IgD-negative memory B cell (primary cell): ENCODE results near the gene KIF2A. TPM values are rescaled to one million over a fixed set of nuclear protein-coding genes. Genes with fewer than 3 reads are reported as not detected.
"Not testable (repeated sequence)": the region's sequence is repeated elsewhere in the genome, so short reads cannot be mapped to it uniquely, and the experiment has no call there.

Experiments used
- H3K27ac Mint-ChIP-seq, 3 donors: one replicate each; pipeline ENCODE4 v1.8.0; 2020 to 2022; ENCODE audit warnings: mild to moderate bottlenecking in 3 of 3, mixed read lengths in 3 of 3, moderate library complexity in 1 of 3
- H3K27me3 Mint-ChIP-seq: one replicate; pipeline ENCODE4 v1.8.0; 2021; ENCODE audit warnings: mixed read lengths
- H3K36me3 Mint-ChIP-seq: one replicate; pipeline ENCODE4 v1.8.0; 2020; ENCODE audit warnings: mild to moderate bottlenecking, mixed read lengths
- H3K4me1 Mint-ChIP-seq, 3 donors: one replicate each; pipeline ENCODE4 v1.8.0; 2020 to 2022; ENCODE audit warnings: mixed read lengths in 3 of 3, mild to moderate bottlenecking in 1 of 3
- H3K4me3 Mint-ChIP-seq, 4 donors: one replicate each; pipeline ENCODE4 v1.8.0; 2020 to 2022; ENCODE audit warnings: mild to moderate bottlenecking in 4 of 4, mixed read lengths in 4 of 4, moderate library complexity in 3 of 4
- H3K9me3 Mint-ChIP-seq, 3 donors: one replicate each; pipeline ENCODE4 v1.8.0; 2020 to 2021; ENCODE audit warnings: mixed read lengths in 3 of 3, mild to moderate bottlenecking in 1 of 3
- polyA plus RNA-seq: library from polyadenylated mRNA; unstranded; fragments of 300-500 nt; fragmentation: Illumina TruSeq; gene quantifications from one replicate; pipeline ENCODE4 v1.2.3, GENCODE V29; 2021

KIF2A gene
- polyA plus RNA-seq, 1 donor from 2014 or later, result 61.1 TPM

- no peak overlapping the region for H3K27ac Mint-ChIP-seq
- no peak overlapping the region for H3K4me3 Mint-ChIP-seq
- peaks cover 16% of the 10 kb centered on the region for H3K27me3 Mint-ChIP-seq
- peaks cover 5% of the 10 kb centered on the region for H3K36me3 Mint-ChIP-seq
- no peaks in the 10 kb centered on the region for H3K9me3 Mint-ChIP-seq
- H3K4me1 Mint-ChIP-seq, result peaks cover 0 to 2% (median 0%) of the 10 kb centered on the region in 3 donors
These were observed 23.0 kb upstream of the KIF2A start for GRCh38 chr5:62283005-62283404.

GRCh38 chr5:62283861-62284260, 22.1 kb upstream of the KIF2A start:
- Mint-ChIP-seq H3K27ac (no peak overlapping the region), H3K9me3 (no peaks in the 10 kb centered on the region), H3K4me1 (peaks cover 0 to 2% (median 0%) of the 10 kb centered on the region in 3 donors), H3K4me3 (no peak overlapping the region), H3K27me3 (peaks cover 16% of the 10 kb centered on the region), H3K36me3 (peaks cover 5% of the 10 kb centered on the region)

- Mint-ChIP-seq H3K27ac (no peak overlapping the region), H3K4me1 (peaks cover 0 to 2% (median 0%) of the 10 kb centered on the region in 3 donors), H3K9me3 (no peaks in the 10 kb centered on the region), H3K27me3 (peaks cover 11% of the 10 kb centered on the region), H3K36me3 (peaks cover 5% of the 10 kb centered on the region), H3K4me3 (no peak overlapping the region)
These were observed 20.8 kb upstream of the KIF2A start for GRCh38 chr5:62284946-62285891.

GRCh38 chr5:62286834-62287233, 19.2 kb upstream of the KIF2A start:
- Mint-ChIP-seq H3K9me3 (no peaks in the 10 kb centered on the region), H3K4me1 (peaks cover 0 to 6% (median 3%) of the 10 kb centered on the region in 3 donors), H3K27ac (no peak overlapping the region), H3K27me3 (peaks cover 11% of the 10 kb centered on the region), H3K4me3 (no peak overlapping the region), H3K36me3 (peaks cover 5% of the 10 kb centered on the region)

DNA sequence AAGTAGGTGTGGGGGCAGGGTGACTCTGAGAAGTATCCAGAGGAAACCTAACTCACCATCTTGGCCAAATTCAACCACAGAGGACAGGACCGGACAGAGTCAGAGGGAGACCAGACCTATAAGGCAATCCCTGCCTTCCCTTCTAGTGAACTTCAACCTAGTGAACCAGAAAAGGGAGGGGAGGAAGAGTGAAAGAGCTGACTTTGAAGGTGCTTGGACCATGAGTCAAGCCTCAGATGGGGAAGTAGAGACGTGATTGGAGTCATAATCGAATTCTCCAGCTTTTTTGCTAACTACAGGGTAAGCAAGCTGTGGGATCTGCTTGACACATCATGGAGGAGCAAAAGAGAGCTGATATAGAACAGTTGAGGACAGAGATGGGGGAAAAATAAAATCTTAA, 18.8 kb upstream of the KIF2A start:
- Mint-ChIP-seq H3K36me3 (peaks cover 5% of the 10 kb centered on the region), H3K4me1 (peaks cover 0 to 10% (median 7%) of the 10 kb centered on the region in 3 donors), H3K27me3 (peaks cover 9% of the 10 kb centered on the region), H3K27ac (peak overlapping the region in 1 of 3 donors; percentile 57), H3K4me3 (no peak overlapping the region), H3K9me3 (no peaks in the 10 kb centered on the region)

DNA sequence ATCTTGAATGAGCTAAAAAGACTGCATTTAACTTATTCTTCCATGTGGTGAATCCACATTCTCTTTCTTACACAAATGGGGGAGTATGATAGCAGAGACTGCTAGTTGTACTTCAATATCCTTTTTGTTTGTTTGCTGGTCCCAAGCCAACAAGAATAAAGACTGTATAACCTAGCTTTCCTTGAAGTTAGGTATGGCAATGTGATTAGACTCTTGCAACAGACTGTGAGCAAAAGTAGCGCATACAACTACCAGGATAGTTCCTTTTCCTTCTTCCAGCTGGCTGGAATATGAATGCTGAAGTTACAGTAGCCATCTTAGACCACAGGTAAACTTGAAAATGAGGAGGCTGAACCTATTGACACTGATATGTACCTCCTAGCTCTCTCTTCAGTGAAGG, 17.9 kb upstream of the KIF2A start:
- Mint-ChIP-seq H3K27ac (no peak overlapping the region), H3K4me1 (peaks cover 4 to 15% (median 7%) of the 10 kb centered on the region in 3 donors), H3K27me3 (peaks cover 3% of the 10 kb centered on the region), H3K36me3 (peaks cover 3% of the 10 kb centered on the region), H3K4me3 (no peak overlapping the region), H3K9me3 (no peaks in the 10 kb centered on the region)

DNA sequence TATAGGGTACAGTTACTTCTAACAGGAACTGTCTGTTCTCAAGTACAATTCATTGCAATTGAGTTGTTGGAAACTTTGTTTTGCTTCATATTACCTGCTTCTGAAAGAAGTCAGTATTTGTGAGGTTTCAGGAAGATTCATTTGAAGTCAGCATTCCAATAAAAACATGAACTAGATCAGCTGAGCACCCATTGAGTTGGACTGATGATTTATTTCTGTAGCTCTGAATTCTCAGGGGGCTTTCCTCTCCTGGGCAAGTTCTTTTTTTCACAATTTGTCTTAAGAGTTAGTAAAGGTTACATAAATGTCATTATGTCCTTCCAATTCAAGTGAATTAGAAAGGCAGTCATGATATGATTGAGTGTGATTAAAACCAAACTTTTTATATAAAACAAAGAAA, 16.2 kb upstream of the KIF2A start:
- Mint-ChIP-seq H3K4me1 (peaks cover 4 to 15% (median 7%) of the 10 kb centered on the region in 3 donors), H3K27me3 (peaks cover 3% of the 10 kb centered on the region), H3K36me3 (peaks cover 3% of the 10 kb centered on the region), H3K4me3 (no peak overlapping the region), H3K27ac (no peak overlapping the region), H3K9me3 (no peaks in the 10 kb centered on the region)

DNA sequence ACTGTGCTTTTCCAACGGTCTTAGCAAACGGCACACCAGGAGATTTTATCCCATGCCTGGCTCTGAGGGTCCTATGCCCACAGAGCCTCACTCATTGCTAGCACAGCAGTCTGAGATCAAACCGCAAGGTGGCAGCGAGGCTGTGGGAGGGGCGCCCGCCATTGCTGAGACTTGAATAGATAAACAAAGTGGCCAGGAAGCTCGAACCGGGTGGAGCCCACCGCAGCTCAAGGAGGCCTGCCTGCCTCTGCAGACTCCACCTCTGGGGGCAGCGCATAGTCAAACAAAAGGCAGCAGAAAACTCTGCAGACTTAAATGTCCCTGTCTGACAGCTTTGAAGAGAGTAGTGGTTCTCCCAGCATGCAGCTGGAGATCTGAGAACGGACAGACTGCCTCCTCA, 14.2 kb upstream of the KIF2A start:
- Mint-ChIP-seq H3K4me1 (peaks cover 4 to 14% (median 7%) of the 10 kb centered on the region in 3 donors), H3K27ac (peak overlapping the region in 1 of 3 donors; percentile 72), H3K4me3 (peak overlapping the region in 3 of 4 donors; percentile 34 to 84 (median 35))
- not testable (repeated sequence) for H3K27me3 Mint-ChIP-seq, H3K9me3 Mint-ChIP-seq, H3K36me3 Mint-ChIP-seq

- H3K27ac Mint-ChIP-seq, result no peak overlapping the region
- peaks cover 2 to 10% (median 4%) of the 10 kb centered on the region in 3 donors for H3K4me1 Mint-ChIP-seq
- no peaks in the 10 kb centered on the region for H3K36me3 Mint-ChIP-seq
- peak overlapping the region in 1 of 4 donors; percentile 81 for H3K4me3 Mint-ChIP-seq
- H3K9me3 Mint-ChIP-seq, result no peaks in the 10 kb centered on the region
- H3K27me3 Mint-ChIP-seq, result peaks cover 3% of the 10 kb centered on the region
These were observed 9.0 kb upstream of the KIF2A start for GRCh38 chr5:62296998-62297397.

- no peak overlapping the region for H3K27ac Mint-ChIP-seq
- peak overlapping the region in 1 of 4 donors; percentile 38 for H3K4me3 Mint-ChIP-seq
- H3K36me3 Mint-ChIP-seq, result no peaks in the 10 kb centered on the region
- H3K9me3 Mint-ChIP-seq, result no peaks in the 10 kb centered on the region
- H3K27me3 Mint-ChIP-seq, result peaks cover 3% of the 10 kb centered on the region
- peaks cover 0 to 2% (median 0%) of the 10 kb centered on the region in 3 donors for H3K4me1 Mint-ChIP-seq
These were observed 7.9 kb upstream of the KIF2A start for GRCh38 chr5:62298118-62298517.

DNA sequence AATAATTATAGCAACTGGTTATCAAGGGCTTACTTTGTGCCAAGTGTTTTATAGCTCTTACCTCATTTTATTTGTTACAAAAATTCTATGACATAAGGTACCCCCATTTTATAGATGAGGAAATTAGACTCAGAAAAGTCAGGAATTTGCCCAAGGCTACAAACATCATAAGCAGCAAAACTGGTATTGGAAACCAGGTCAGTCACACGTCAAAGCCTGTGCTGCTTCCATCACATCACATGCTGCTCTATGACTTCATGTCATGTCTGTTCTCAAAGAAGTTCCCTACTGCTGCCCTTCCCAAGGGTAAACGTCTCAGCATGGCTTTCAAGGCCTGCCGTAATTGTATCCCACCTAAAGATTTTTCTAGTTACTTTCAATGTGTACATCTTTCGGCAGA, 6.9 kb upstream of the KIF2A start:
- peaks cover 3% of the 10 kb centered on the region for H3K27me3 Mint-ChIP-seq
- H3K9me3 Mint-ChIP-seq, result no peaks in the 10 kb centered on the region
- H3K36me3 Mint-ChIP-seq, result no peaks in the 10 kb centered on the region
- no peak overlapping the region for H3K4me3 Mint-ChIP-seq
- peaks cover 0 to 2% (median 0%) of the 10 kb centered on the region in 3 donors for H3K4me1 Mint-ChIP-seq
- H3K27ac Mint-ChIP-seq, result no peak overlapping the region

- Mint-ChIP-seq H3K36me3 (no peaks in the 10 kb centered on the region), H3K27me3 (peaks cover 3% of the 10 kb centered on the region), H3K9me3 (no peaks in the 10 kb centered on the region), H3K4me1 (peaks cover 0 to 2% (median 0%) of the 10 kb centered on the region in 3 donors), H3K4me3 (peak overlapping the region in 1 of 4 donors; percentile 1), H3K27ac (no peak overlapping the region)
These were observed 6.4 kb upstream of the KIF2A start for GRCh38 chr5:62299600-62299999.

GRCh38 chr5:62305358-62305714, 670 bp upstream of the KIF2A start:
- Mint-ChIP-seq H3K4me3 (peak overlapping the region; percentile 86 to 97 (median 97)), H3K9me3 (no peaks in the 10 kb centered on the region), H3K4me1 (peaks cover 29 to 34% (median 32%) of the 10 kb centered on the region in 3 donors), H3K36me3 (peaks cover 3% of the 10 kb centered on the region), H3K27ac (peak overlapping the region; percentile 92 to 98 (median 96)), H3K27me3 (no peaks in the 10 kb centered on the region)

DNA sequence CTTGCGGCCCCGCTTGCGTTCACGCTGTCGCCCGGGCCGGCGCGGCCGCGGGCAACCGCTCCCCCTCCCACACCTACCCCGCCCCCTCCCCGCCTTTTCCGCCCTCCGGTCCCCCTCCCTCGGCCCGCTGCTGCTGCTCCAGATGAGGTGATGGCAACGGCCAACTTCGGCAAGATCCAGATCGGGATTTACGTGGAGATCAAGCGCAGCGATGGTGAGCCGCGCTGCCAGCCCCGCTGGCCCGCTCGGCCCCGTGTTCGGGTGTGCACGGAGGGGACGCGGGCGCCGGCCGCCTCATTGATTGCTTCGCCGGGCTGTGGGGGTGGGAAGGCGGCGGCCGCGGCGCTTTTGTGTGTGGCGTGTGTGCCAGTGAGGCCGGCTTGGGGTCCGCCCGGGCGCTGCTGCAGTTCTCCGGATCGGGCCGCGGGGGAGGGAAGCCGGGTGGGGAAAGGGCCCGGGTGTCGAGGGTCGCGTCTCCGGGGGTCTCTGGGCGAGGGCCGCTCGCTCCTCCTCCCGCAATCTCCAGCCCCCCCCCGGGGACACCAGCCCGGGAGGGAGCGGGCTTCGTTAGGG, 403 bp downstream of the KIF2A start:
- H3K9me3 Mint-ChIP-seq, result no peaks in the 10 kb centered on the region
- H3K4me1 Mint-ChIP-seq, result peaks cover 34 to 44% (median 41%) of the 10 kb centered on the region in 3 donors
- H3K36me3 Mint-ChIP-seq, result peaks cover 3% of the 10 kb centered on the region
- peak overlapping the region; percentile 97 to 99 (median 97) for H3K4me3 Mint-ChIP-seq
- H3K27me3 Mint-ChIP-seq, result no peaks in the 10 kb centered on the region
- peak overlapping the region; percentile 63 to 96 (median 92) for H3K27ac Mint-ChIP-seq

GRCh38 chr5:62306896-62307689, 1.1 kb downstream of the KIF2A start:
- Mint-ChIP-seq H3K27me3 (no peaks in the 10 kb centered on the region), H3K27ac (peak overlapping the region; percentile 92 to 98 (median 96)), H3K9me3 (no peaks in the 10 kb centered on the region)

More at GRCh38 chr5:62306896-62307689, 1.1 kb downstream of the KIF2A start:
- Mint-ChIP-seq H3K36me3 (peaks cover 3% of the 10 kb centered on the region), H3K4me1 (peaks cover 40 to 51% (median 48%) of the 10 kb centered on the region in 3 donors), H3K4me3 (peak overlapping the region; percentile 97 to 99 (median 97))
